Measurements from ENCODE around the gene RBP2. TPM values are rescaled to one million over a fixed set of nuclear protein-coding genes. Genes with fewer than 3 reads are reported as not detected.

The RBP2 gene
- total and polyA plus RNA-seq, 8 donors: 2.9 to 52.7 TPM; not detected in 6

DNA sequence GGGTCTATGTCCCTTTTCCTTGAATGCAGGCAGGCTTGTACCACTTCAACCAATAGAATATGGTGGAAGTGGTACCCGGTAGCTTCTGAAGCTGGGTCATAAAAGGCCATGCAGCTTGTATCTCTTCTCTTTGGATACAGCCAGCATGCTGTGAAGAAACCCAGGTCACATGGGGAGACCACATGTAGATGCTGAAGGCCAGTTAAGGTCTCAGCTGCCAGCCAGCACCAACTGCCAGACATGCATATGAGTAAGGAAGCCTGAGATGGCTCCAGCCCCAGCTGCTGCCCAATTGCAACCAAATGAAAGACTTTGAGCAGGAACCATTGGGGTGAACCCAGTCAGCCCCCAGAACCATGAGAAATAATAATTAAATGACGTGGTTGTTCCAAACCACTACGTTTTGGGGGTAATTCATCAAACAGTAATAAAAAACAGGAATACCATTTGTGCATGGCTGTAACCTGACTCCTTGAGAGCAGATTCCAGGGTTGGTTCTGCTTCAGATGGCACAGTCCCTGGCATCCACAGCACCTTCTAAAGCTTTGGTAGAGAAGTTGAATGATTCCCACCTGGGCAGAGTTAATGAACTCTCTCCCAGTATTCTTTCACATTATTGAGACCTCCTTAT lies 3.8 kb downstream of the RBP2 start:
- TF ChIP-seq, protein P1, sequence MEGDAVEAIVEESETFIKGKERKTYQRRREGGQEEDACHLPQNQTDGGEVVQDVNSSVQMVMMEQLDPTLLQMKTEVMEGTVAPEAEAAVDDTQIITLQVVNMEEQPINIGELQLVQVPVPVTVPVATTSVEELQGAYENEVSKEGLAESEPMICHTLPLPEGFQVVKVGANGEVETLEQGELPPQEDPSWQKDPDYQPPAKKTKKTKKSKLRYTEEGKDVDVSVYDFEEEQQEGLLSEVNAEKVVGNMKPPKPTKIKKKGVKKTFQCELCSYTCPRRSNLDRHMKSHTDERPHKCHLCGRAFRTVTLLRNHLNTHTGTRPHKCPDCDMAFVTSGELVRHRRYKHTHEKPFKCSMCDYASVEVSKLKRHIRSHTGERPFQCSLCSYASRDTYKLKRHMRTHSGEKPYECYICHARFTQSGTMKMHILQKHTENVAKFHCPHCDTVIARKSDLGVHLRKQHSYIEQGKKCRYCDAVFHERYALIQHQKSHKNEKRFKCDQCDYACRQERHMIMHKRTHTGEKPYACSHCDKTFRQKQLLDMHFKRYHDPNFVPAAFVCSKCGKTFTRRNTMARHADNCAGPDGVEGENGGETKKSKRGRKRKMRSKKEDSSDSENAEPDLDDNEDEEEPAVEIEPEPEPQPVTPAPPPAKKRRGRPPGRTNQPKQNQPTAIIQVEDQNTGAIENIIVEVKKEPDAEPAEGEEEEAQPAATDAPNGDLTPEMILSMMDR (IDR thresholded peaks at IDR 0.05): no peak
- TF ChIP-seq EP300 (IDR thresholded peaks at IDR 0.05) (no peak), POLR2A (IDR thresholded peaks at IDR 0.05) (no peak), POLR2AphosphoS5 (IDR thresholded peaks at IDR 0.05) (no peak)
- 81 to 91% (median 86%) methylated on average over 3 of the region's 3 CpGs for WGBS, 5 donors
- DNase-seq: no peak
- Histone ChIP-seq H3K27me3 (no peaks in the 10 kb centered on the region), H3K4me1 (peaks cover 0 to under 1% (median 0%) of the 10 kb centered on the region in 4 donors), H3K4me3 (no peak overlapping the region), H3K27ac (no peak overlapping the region), H3K36me3 (no peaks in the 10 kb centered on the region), H3K9me3 (no peaks in the 10 kb centered on the region)
- intact Hi-C loops (cut with DNase I; ENCODE audit: low total_unique reads): no loop called here

- no peak overlapping the region for H3K4me3 ChIP-seq
- intact Hi-C loops (cut with DNase I; ENCODE audit: low total_unique reads): no loop called here
Observed at GRCh38 chr3:139470199-139470598, 6.1 kb downstream of the RBP2 start.

DNA sequence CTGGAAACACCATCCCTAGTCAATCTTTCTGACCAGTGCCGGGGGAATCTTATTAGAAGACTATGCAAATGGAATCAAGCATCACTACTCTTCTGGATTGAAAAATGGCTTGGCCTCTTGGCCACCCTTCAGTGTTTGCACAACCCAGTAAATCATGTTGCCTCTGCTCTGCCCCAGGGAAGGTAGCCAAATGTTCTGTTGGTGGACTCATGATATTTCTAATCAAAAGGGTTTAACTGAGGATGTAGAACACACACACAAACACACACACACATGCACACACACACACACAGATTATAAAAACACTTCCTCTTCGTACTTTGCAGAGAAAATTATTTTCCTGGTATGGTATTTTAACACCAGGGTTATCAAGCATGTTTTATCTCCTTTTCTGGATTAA lies 7.9 kb downstream of the RBP2 start:
- Histone ChIP-seq H3K36me3 (no peaks in the 10 kb centered on the region), H3K27me3 (no peaks in the 10 kb centered on the region), H3K4me1 (no peaks in the 10 kb centered on the region), H3K4me3 (no peak overlapping the region), H3K9me3 (no peaks in the 10 kb centered on the region), H3K27ac (no peak overlapping the region)
- intact Hi-C loops (cut with DNase I; ENCODE audit: low total_unique reads): no loop called here
- TF ChIP-seq EP300 (IDR thresholded peaks at IDR 0.05): no peak
- TF ChIP-seq POLR2A (IDR thresholded peaks at IDR 0.05): no peak
- no peak for TF ChIP-seq POLR2AphosphoS5 (IDR thresholded peaks at IDR 0.05)
- TF ChIP-seq, protein P1 (IDR thresholded peaks at IDR 0.05): no peak
- 39 to 44% (median 41%) methylated on average over 2 of the region's 2 CpGs for WGBS, 5 donors
- no peak for DNase-seq

More at GRCh38 chr3:139470199-139470598, 6.1 kb downstream of the RBP2 start:
- no peak for DNase-seq
- TF ChIP-seq EP300 (IDR thresholded peaks at IDR 0.05) (no peak), POLR2AphosphoS5 (IDR thresholded peaks at IDR 0.05) (no peak)
- no peak overlapping the region for H3K27ac ChIP-seq
- H3K36me3 ChIP-seq: no peaks in the 10 kb centered on the region
- 75 to 100% (median 93%) methylated on average over 2 of the region's 2 CpGs for WGBS, 5 donors
- no peaks in the 10 kb centered on the region for H3K9me3 ChIP-seq
- H3K27me3 ChIP-seq: no peaks in the 10 kb centered on the region
- no peaks in the 10 kb centered on the region for H3K4me1 ChIP-seq

DNA sequence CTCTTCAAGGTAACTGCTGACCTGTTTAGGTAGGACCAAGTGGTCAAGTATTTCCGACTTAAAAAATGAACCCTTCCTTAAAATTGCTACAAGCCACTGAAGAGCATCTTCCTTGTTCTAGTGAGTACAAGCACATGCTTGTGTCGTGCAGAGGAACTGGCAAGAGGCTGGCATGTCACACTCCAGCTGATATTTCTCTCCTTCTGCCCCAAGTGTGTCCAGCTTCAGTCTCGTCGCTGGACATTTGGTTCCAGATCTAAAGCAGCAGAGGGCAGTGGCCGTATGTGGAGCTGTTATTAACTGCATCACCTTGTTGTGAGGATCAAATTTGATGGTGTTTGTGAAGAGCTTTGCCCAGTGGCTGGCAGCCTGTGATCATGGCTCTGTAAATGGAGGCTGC lies 10.0 kb downstream of the RBP2 start:
- 91 to 100% (median 94%) methylated on average over 5 of the region's 5 CpGs for WGBS, 5 donors
- Histone ChIP-seq H3K27ac (no peak overlapping the region), H3K4me3 (no peak overlapping the region), H3K36me3 (no peaks in the 10 kb centered on the region), H3K9me3 (no peaks in the 10 kb centered on the region), H3K4me1 (no peaks in the 10 kb centered on the region), H3K27me3 (no peaks in the 10 kb centered on the region)
- intact Hi-C loops (cut with DNase I; ENCODE audit: low total_unique reads): no loop called here
- TF ChIP-seq, protein P1 (IDR thresholded peaks at IDR 0.05): no peak
- TF ChIP-seq POLR2AphosphoS5 (IDR thresholded peaks at IDR 0.05): no peak
- no peak for TF ChIP-seq POLR2A (IDR thresholded peaks at IDR 0.05)
- TF ChIP-seq EP300 (IDR thresholded peaks at IDR 0.05): no peak
- DNase-seq: no peak

DNA sequence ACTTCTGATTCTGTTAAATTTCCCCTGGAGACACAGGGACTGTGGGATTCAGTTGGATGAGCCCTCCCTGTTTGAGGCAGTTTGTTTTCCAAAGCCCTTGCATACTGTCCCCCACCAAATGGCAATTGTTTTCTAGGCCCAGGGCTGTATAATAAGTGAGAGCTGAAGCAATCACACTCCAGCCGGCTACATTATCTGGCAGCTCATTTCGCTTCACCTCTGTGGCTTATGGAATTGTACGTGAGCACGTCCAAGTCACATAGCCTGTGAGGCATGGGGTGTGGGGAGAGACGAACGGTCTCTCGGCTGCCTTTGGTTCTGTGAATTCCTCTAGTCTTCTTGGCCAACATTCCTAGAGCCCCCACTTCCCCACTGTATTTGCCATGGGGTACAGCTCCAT lies 10.7 kb downstream of the RBP2 start:
- WGBS, 5 donors: 90 to 94% (median 92%) methylated on average over 7 of the region's 7 CpGs
- intact Hi-C loops (cut with DNase I; ENCODE audit: low total_unique reads): no loop called here

More for the DNA sequence above, 10.7 kb downstream of the RBP2 start:
- Histone ChIP-seq H3K4me1 (no peaks in the 10 kb centered on the region), H3K4me3 (no peak overlapping the region), H3K27me3 (no peaks in the 10 kb centered on the region), H3K9me3 (no peaks in the 10 kb centered on the region), H3K27ac (no peak overlapping the region), H3K36me3 (no peaks in the 10 kb centered on the region)
- TF ChIP-seq POLR2A (IDR thresholded peaks at IDR 0.05) (no peak), EP300 (IDR thresholded peaks at IDR 0.05) (no peak), POLR2AphosphoS5 (IDR thresholded peaks at IDR 0.05) (no peak)
- TF ChIP-seq, protein P1 (IDR thresholded peaks at IDR 0.05): no peak
- DNase-seq: no peak
